ENCODE results near the gene PIF1.
A peak's percentile ranks its signal among the peaks of the same experiment; 100 is the strongest.

PIF1 gene

GRCh38 chr15:64854526-64854925 is 29.1 kb upstream of the PIF1 start:
- TF ChIP-seq SPI1 (IDR thresholded peaks at IDR 0.05; ENCODE audit: borderline replicate concordance, low read depth) (no peak), REST (IDR thresholded peaks at IDR 0.05; ENCODE audit: insufficient replicate concordance, low read depth) (no peak), CTCF (IDR thresholded peaks at IDR 0.05; ENCODE audit: insufficient read depth, low read length) (no peak), GABPA (IDR thresholded peaks at IDR 0.05; ENCODE audit: low read depth) (no peak), POLR2AphosphoS5 (IDR thresholded peaks at IDR 0.05; ENCODE audit: low read depth) (no peak)
- no peak for DNase-seq (ENCODE audit: low read depth in 1 of 2, low spot score in 1 of 2)
- Histone ChIP-seq H3K27ac (replicated peaks) (no peak overlapping the region), H3K4me3 (replicated peaks; ENCODE audit: insufficient read depth, low read length) (no peak overlapping the region), H3K27me3 (ENCODE audit: insufficient read depth, poor library complexity, severe bottlenecking) (no peaks in the 10 kb centered on the region)

GRCh38 chr15:64854041-64854440 is 28.6 kb upstream of the PIF1 start:
- Histone ChIP-seq H3K27me3 (ENCODE audit: insufficient read depth, poor library complexity, severe bottlenecking) (no peaks in the 10 kb centered on the region), H3K4me3 (replicated peaks; ENCODE audit: insufficient read depth, low read length) (no peak overlapping the region), H3K27ac (replicated peaks) (no peak overlapping the region)
- no peak for TF ChIP-seq CTCF (IDR thresholded peaks at IDR 0.05; ENCODE audit: insufficient read depth, low read length)
- no peak for TF ChIP-seq GABPA (IDR thresholded peaks at IDR 0.05; ENCODE audit: low read depth)
- no peak for TF ChIP-seq POLR2AphosphoS5 (IDR thresholded peaks at IDR 0.05; ENCODE audit: low read depth)
- TF ChIP-seq REST (IDR thresholded peaks at IDR 0.05; ENCODE audit: insufficient replicate concordance, low read depth): no peak
- no peak for TF ChIP-seq SPI1 (IDR thresholded peaks at IDR 0.05; ENCODE audit: borderline replicate concordance, low read depth)
- no peak for DNase-seq (ENCODE audit: low read depth in 1 of 2, low spot score in 1 of 2)

- DNase-seq (ENCODE audit: low read depth in 1 of 2, low spot score in 1 of 2): peak in 1 of 2 experiments; percentile 73
- TF ChIP-seq SPI1 (IDR thresholded peaks at IDR 0.05; ENCODE audit: borderline replicate concordance, low read depth) (peak; percentile 93), REST (IDR thresholded peaks at IDR 0.05; ENCODE audit: insufficient replicate concordance, low read depth) (no peak)
- no peak overlapping the region for H3K4me3 ChIP-seq (replicated peaks; ENCODE audit: insufficient read depth, low read length)
- H3K27ac ChIP-seq (replicated peaks): no peak overlapping the region
- no peaks in the 10 kb centered on the region for H3K27me3 ChIP-seq (ENCODE audit: insufficient read depth, poor library complexity, severe bottlenecking)
These were observed 26.0 kb upstream of the PIF1 start for GRCh38 chr15:64851503-64851840.

All from HL-60 (cell line).